Muscle of arm (tissue), 12 donors: ENCODE data around the gene RTN4R. TPM values are rescaled to one million over a fixed set of nuclear protein-coding genes. Genes with fewer than 3 reads are reported as not detected.

Source experiments
- DNase-seq: peaks from one replicate; pipeline ENCODE4 v3.0.0-alpha.2; 2013
- polyA plus RNA-seq, 12 donors: library from polyadenylated mRNA; unstranded; fragments of 120-200 nt; gene quantifications; one replicate each; pipeline ENCODE4 v1.2.1, GENCODE V29; 2013; ENCODE audit not compliant: insufficient read length in 12 of 12

RTN4R gene
- polyA plus RNA-seq, 12 donors, result 5.5 to 23.9 (median 9.7) TPM; not detected in 1

DNA sequence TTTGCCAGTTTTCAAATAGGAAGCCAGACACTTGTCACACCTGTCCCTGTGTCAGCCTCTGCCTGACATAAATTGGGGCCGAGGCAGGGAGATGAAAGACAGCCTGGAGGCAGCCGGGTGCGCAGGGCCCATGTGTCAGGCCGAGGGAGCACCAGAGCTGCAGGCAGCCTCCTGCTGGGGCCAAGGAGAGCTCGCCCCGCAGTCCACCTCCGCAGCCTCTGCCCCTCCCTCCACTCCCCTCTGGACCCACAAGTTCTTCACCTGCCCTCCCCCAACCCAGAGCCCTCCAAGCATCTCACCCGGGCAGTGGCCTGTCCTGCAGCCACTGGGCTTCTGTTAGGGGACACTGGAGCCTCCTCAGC is 8.8 kb downstream of the RTN4R start:
- no peak for DNase-seq

DNA sequence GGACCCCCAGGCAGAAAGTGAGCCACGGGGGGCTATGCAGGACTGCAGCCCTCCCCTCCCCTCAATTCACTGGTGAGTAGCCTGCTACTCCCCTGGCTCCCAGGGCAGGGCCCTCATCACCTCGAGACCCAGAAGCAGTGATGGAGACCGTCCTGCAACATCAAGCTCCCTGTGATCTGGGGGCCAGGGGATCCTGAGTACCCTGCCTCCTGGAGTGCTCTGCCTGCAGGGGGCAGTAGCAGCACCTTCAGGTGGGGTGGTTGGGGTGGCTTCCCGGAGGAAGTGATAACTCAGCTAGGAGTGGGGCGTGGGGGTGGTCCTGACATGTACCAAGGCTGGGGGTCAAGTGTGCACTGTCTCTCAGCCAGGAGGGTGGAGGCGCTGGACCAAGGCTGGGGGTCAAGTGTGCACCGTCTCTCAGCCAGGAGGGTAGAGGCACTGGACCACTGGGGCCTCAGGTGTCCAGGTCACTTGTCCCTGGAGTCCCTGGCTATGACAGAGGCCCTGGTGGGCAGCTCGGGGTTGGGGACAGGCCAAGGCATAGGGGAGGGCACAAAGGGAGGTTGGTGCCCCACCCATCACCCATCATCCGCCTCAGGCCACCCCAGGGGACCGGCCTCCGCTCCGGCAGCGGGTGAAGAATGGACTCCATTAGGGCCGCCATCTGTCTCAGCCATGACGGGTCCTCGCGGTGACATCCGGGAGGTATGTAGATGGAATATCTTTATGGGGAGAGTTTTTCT is 9.4 kb downstream of the RTN4R start:
- DNase-seq, result no peak

DNA sequence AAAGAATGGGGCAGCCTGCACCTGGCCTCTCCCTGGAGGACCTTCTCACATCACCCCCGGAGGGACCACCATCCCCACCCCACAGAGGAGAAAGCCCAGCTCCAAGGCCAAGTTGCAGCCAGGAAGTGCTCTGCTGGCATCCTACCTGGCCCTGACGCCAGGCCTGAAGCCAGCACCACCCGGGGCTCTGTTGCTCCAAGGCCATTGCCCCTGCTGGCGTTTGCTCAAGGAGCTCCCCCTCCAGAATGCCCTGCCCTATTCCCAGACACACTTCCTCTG is 10.2 kb downstream of the RTN4R start:
- no peak for DNase-seq

DNA sequence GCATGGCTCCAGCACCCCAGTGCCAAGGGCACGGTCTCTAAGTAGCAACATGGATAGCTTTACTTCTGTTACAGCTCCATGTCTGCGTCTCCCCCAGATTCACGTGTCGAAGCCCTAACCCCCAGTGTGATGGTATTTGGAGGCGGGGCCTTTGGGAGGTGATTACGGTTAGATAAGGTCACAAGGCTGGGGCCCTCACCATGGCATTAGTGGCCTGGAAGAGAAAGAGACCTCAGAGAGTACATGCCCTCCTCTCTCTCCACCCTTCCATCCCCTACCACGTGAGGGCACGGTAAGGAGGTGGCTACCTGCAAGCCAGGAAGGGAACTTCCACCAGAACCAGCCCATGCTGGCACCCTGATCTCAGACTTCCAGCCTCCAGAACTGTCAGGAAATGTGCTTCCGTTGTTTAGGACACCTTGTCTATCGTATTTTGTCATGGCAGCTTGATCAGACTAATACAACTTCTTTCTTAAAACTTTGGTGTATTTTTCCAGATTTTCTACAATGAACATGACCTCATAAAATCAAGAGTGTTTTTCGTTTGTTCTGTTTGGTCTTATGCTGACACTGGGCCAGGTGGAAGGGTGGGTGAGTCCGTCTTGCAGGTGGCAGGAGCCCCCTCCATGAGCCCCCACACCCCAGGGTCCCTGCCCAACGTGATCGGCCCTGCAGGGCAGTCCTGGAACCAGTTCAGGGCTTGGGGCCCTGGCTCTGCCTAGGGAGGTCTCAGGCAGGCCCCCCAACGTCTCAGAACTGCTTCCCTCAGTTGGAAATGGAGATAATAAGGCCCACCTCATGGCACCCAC is 10.7 kb downstream of the RTN4R start:
- no peak for DNase-seq

DNA sequence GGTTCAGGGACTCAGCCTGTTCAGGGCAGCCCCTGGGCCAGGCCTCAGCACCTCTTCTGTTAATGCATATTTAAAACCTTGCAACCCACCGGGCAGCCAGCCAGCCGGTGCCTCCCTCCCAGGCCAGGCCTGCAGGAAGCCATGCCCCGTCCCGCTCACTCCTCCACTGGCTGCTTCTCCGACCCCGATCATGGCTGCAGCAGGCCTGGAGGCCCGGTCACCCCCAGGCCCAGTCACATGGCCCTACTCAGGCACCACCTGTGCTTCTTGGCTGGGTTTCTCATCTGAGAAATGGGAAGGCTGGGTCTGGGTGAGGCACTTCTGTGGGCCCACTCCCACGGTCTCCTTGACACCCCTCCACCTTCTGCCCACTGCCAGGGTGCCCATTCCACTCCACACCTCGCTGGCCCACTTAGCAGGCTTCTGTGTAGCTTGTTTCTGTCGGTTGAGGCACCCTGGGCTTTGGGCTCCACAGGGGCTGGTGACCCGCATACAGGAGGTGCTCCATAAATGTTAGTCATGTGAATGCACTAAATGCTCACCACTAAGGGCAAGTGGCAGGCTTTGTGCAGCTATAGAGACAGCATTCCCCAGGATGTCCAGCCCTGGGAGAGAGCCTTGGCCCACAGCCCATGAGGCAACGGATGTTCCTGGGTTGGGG is 11.4 kb downstream of the RTN4R start:
- DNase-seq, result no peak

DNA sequence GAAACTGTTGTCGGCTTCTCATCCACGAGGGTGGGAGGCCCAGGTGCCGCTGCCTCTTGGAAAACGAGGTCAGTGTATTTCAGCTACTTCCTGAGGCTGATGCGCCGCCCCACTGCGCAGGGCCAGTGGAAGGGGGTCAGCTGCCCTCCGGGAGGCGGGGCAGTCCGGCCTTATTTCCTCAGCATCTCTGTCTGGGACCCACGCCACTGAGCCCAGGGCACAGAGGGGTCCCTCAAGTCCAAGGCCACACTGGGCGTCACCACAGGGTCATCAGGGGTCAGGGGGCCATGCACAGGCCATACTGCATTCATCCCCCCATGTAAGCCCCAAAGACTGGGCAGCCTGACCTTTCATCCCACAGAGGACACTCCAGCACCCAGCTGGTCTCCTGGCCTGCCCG is 12.1 kb downstream of the RTN4R start:
- DNase-seq, result no peak

DNA sequence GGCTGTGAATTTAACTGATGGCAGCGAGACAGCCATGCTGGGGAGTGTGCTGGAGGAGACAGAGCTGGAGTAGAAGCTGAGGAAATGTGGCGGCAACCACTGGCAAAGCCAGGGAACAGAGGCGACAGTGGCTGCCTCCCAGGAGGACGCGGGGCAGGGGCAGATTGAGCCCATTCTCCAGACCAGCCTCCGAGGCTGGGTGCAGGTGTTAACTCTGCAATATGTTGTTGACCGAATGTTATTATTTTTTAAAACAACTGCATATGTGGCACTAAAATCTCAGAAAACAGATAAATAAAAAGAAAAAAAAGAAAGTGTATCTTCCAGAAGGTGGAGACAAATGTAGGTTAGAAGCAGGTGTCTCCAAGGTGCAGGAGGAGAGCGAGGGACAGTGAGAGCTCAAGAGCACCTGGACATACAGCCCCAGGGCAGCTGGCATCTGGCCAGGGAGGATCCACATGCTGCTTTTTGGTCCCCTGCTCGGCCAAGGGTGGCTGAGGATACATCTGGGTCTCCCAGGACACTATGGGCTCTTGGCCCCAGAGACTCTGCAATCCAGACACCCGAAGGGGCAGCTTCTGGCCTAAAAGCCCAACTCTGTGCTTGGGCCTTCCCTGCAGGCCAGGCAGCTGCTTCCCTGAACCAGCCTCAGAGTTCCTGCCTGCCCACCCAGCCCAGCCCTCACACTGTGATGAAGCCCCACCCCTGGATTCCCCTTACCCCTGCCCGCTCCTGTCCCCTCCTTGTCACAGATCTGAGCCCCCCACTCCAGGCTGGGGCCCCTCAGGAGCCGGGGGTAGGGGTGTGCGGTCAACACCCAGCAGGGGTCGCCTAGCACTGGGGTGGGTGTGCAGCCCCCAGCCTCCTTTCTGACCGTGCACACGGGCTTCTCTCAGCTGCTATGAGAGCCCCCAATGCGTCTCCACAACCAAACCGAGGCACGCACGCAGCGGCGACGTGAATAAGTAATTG is 12.9 kb downstream of the RTN4R start:
- no peak for DNase-seq

DNA sequence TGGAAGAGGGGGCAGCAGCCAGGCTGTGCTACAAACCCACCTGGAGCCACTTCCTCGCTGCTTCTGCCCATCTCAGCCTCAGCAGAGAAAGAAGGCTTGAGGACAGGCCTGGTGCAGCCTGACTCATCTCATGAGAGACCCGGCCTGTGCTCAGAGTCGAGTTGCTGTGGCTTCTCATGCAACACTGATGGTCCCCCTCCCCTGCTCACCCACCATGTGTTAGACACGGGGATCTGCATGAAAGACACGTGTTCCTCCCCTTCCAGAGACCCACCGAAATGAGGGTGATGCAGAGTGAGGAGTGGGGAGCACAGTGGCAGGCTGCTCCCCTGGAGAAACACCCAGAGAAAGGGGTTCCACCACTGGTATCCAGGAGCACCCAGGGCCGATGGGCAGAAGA is 15.0 kb downstream of the RTN4R start:
- DNase-seq, result no peak

DNA sequence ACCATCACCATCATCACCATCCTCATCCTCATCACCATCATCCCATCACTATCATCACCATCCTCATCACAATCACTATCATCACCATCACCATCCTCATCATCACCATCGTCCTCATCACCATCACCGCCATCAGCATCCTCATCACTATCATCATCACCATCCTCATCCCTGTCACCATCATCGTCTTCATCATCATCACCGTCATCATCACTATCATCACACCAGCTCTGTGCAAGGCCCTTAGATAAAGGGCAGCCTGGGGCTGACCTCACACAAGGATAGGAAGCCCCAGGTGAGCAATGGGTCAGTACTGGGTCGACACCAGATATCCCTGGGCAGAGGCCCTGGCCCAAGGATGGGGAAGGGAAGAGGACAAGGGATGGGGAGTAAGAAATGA is 16.1 kb downstream of the RTN4R start:
- DNase-seq, result no peak

DNA sequence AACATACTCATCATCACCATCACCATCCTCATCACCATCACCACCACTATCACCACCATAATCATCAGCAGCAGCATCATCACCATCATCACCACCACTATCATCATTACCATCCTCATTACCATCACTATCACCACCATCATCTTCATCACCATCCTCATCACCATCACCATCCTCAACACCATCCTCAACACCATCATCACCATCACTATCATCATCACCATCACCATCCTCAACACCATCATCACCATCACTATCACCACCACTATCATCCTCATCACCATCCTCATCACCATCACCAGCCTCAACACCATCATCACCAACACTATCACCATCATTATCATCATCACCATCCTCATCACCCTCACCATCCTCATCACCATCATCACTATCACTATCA is 16.6 kb downstream of the RTN4R start:
- no peak for DNase-seq

DNA sequence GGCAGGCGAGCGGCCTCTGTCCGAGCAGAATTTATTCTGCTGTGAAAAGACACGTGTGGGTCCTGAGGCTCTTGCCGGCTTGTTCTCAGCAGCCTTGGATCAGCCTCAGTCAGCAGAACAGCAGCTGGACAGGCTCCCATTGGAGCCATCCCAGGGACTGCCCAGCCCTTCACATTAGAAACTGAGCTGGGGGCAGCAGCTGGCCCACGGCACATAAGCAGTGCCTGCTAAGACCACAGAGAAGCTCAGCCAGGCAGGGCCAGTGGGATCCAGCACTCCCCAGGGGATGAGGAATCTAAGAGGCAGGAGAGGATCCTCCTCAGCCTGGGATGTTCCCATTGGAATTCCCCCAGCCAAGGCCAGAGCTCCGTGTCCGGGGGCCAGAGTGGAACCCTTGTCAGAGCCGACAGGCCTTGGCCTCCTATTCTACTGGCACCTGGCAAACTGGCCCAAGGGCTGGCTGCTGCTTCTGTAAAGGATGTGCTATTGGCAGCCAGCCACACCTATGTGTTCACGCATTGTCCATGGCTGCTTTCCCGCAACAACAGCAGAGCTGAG is 18.2 kb downstream of the RTN4R start:
- DNase-seq, result peak; percentile 81

DNA sequence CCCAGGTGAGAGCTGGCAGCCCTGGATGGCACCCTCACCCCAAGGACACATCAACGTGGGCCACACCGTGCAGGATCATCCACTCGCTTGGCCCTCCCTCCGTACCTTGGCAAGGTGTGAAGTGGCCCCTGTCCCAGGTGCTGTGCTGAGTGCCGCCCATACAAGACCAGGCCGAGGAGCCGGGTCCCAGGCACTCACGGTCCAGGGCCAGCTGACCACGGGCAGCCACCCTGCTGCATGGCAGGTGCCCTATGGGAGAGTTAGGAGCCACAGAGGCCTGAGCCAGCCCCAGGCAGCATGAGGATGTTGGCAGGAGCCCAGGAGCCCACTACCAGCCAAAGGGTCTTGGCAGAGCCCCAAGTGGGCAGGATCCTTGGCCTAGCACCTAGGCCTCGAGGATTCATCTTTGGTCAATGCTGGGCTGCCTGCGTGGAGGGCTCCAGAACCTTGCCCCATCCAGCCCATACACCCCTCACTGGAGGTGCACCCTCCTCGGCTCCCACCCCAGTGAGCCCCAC is 19.6 kb downstream of the RTN4R start:
- DNase-seq, result no peak

DNA sequence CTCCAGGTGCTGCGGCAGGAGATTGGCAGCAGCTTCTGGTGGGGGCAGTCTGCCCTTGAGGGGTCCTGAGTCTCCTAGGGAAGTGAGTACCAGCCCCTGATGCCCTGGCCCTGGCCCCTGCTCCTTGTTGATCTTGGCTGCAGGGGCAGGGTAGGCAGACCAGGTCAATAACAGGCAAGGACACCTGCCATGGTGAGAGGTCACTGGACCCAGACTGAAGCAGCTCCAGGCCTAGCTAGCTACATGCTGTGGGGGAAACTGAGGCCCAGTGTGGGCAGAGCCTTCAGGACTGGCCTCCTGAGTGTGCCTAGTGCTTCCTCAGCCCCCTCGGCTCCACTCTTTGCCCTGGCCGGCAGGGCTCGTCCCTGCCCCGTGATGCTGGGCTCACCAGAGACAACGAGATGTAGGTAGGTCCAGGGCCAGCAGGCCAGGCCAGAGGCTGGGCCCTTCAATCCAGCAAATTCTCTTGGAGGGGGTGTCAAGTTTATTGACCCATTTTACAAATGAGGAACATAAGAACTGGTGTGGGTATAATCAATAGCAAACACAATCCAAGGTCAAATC is 20.4 kb downstream of the RTN4R start:
- DNase-seq, result no peak

DNA sequence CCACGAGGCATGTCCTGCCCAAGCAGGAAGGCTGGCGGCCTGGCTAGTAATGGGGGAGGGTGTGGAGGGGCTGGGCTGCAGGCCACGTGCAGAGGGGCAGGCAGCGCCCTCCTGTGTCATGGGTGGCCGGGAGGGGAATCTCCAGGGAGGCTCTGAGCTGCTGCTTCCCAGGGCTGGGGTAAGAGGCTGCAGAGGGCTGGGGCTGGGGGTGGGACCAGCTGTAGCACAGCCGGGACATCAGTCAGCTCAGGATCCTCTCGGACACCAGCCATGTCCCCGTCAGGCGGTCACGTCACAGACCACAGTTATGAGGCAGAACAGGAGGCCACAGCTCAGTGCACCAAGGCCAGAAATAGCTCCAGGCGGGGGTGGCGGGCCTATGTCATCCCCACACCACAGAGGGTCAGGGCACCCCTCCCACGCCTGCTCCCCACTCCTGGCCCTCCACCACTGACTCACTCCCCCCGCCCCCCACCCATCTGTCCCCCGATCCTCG is 21.1 kb downstream of the RTN4R start:
- no peak for DNase-seq

DNA sequence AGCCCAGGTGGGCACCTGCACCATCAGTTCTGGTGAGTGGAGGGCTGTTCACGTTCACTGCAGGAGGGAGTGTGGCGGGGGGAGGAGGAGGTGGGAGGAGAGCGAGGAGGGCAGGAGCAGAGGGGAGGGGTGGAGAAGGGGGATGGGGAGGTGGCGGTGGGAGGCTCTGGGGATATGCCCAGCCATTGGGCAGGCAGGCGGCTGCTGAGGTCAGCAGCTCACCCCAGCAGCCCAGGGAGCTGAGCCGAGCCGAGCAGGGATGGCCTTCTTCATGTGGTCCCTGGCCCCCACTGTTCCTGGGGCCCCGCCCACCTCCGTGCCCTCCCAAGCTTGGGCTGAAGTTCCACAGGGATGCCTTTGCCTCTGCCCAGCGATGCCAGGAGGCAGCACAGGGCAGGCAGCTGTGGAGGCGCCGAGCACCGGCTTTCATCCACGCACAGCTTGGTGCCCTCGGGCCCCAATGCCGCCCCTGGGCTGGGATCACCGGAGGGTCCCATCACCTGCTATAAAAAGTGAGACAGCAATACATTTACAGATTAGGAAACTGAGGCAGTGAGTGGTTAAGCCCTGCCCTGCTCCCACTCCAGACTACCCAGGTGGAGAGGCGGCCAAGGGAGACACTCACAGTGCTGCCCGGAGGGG is 21.6 kb downstream of the RTN4R start:
- no peak for DNase-seq

DNA sequence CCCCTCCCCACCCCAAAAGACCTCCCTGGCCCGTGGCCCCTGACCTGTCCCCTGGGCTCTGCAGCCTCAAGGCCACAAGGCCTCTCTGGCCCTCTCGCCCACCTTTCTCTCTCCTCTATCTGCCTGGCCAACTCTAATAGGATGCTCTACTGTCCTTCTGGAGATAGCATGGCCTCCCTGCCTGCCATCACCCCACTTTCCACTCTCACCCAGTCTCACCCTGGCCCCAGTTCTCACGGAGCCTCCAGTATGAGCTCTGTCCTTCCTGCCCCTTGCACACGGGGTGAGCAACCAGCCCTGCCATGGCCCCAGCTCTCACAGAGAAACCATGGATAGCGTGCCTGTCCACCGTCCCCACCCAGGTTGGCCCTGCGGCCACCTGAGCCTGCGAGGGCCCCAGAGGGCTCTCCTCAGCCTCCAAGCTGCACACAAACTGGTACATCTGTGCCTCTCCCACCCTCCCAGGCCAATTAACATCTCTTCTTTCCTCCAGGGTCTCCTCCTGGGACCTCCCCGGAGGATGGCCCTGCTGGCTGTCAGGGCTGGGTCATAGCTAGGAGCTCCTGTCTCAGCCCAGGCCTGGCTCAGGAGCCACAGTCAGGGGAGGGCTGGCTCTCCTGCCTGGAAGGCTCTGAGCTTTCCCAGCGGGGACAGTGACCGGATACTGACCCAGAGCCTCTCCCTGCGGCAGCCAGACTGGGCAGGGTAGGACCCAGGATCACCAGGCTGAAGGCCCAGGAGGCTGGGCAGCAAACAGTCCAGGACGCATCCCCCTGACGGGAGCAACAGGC is 22.3 kb downstream of the RTN4R start:
- DNase-seq, result no peak

DNA sequence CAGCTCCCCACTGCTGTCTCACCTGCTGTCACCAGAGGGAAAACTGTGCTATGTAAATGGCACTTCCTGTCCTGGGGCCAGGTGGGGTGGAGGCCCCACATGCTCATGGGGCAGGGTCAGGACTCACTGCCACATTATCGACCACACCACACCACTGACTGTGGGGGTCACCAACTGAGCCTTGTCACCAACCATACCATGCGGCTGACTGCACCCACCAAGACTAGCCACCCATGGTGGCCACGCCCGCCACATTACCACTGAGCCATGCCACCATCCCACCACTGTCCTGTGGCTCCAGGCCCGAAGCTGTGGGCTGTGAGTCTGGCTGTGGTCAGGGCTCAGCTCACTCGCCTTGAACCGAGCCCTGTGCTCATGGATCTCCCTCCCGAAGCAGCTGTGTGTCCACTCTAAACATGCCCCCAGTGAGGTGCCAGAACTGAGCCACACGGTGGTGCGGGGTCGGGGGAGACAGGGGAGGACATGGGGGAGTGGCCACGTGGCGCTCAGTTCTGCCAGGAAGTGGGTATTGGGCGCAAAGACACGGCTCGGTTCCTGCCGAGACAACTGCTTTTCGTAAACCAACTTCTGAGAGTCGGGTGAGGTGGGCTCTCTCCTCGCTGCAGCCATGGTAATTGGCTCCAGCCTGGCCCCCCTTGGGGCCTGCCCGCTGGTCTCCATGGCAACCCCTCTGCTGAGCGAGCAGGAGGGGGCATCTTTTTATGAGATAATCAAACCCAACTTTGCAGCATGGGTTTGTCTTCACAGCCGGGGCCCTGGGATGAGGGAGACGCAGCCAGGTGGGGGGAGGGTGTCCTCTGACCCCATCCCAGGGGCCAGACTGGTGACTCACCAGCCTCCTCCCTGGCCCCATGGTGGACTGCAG is 23.2 kb downstream of the RTN4R start:
- no peak for DNase-seq

DNA sequence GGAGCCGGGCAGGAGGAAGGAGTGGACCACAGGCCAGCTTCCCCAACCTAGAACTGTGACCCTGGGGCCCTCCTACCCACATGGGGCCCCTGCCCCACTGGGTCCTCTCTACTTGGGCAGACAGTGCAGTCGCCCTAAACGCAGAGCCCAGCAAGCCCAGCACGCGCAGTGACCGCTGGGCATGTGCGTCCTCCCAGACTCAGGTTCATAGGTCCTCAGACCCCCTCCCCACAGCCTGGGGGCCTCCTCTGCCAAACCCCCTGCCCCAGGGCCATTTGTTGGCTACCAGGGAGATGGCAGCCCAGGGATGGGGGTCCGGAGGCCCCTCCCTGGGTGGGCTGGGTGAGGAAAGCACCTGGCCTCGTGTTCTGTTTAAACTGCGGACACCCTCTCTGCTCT is 23.9 kb downstream of the RTN4R start:
- DNase-seq, result no peak
